Peyer's patch (tissue), 4 donors: ENCODE results near the gene KDM2B.
"Not testable (repeated sequence)": the region's sequence is repeated elsewhere in the genome, so short reads cannot be mapped to it uniquely, and the experiment has no call there.

ENCODE experiments used
- POLR2A ChIP-seq, 2 donors: fragments of 450-650 bp; IDR thresholded peaks; one replicate each; pipeline ENCODE4 v1.5.1; 2017; ENCODE audit warnings: antibody characterized with exemption in 2 of 2, mild to moderate bottlenecking in 2 of 2, moderate library complexity in 2 of 2
- TF ChIP-seq, protein P1 (sequence below), 6 experiments: fragments of 450-650 bp in 4 of 6; fragments of 200-600 bp in 2 of 6; sonication (generic) in 1 of 6; IDR thresholded peaks; one replicate each; pipeline ENCODE4 v1.5.1; 2017 to 2019; ENCODE audit warnings: antibody characterized with exemption in 6 of 6, mild to moderate bottlenecking in 3 of 6, moderate library complexity in 1 of 6

DNA sequence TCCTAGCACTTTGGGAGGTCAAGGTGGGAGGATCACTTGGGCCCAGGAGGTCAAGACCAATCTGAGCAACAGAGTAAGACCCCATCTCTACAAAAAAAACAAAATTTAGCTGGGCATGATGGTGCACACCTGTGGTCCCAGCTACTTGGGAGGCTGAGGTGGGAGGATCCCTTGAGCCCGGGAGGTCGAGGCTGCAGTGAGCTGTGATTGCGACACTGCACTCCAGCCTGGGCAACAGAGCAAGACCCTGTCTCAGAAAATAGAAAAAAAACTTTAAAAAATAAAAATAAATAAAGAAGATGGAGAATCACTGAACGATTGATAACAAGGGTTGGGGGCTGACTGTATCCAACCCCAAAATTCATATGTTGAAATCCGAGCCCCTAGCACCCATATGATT lies 96.3 kb downstream of the KDM2B start:
- TF ChIP-seq, protein P1, sequence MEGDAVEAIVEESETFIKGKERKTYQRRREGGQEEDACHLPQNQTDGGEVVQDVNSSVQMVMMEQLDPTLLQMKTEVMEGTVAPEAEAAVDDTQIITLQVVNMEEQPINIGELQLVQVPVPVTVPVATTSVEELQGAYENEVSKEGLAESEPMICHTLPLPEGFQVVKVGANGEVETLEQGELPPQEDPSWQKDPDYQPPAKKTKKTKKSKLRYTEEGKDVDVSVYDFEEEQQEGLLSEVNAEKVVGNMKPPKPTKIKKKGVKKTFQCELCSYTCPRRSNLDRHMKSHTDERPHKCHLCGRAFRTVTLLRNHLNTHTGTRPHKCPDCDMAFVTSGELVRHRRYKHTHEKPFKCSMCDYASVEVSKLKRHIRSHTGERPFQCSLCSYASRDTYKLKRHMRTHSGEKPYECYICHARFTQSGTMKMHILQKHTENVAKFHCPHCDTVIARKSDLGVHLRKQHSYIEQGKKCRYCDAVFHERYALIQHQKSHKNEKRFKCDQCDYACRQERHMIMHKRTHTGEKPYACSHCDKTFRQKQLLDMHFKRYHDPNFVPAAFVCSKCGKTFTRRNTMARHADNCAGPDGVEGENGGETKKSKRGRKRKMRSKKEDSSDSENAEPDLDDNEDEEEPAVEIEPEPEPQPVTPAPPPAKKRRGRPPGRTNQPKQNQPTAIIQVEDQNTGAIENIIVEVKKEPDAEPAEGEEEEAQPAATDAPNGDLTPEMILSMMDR (IDR thresholded peaks at IDR 0.05) = not testable (repeated sequence)
- TF ChIP-seq POLR2A (IDR thresholded peaks at IDR 0.05) = not testable (repeated sequence)
